ENCODE measurements around the gene FAM76B.

GRCh38 chr11:95794086-95794485 is 4.5 kb upstream of the FAM76B start:
- TF ChIP-seq EZH2 (IDR thresholded peaks at IDR 0.05; ENCODE audit: borderline replicate concordance, low read depth, low read length, poor library complexity, severe bottlenecking) (no peak), CTCF (conservative IDR thresholded peaks at IDR 0.05; ENCODE audit: low read depth, low read length) (no peak)

Measured in A673 (cell line).